H1 (cell line): ENCODE measurements around the gene CNOT2. TPM values are rescaled to one million over a fixed set of nuclear protein-coding genes. Genes with fewer than 3 reads are reported as not detected.

Experiments
- CTCF ChIA-PET: fragments of 300-600 bp; sonication (Branson Sonifier 250); formaldehyde crosslinking; loops from one replicate; lab custom pipeline; 2021; ENCODE audit not compliant: partially characterized antibody; lab: Charles Lee
- POLR2A ChIA-PET: fragments of 300-600 bp; sonication (Branson Sonifier 250); formaldehyde crosslinking; loops from one replicate; lab custom pipeline; 2021; ENCODE audit warnings: inconsistent platforms; ENCODE audit not compliant: partially characterized antibody; lab: Charles Lee
- DNase-seq, 2 experiments: peaks; one replicate each; pipeline versions ENCODE4 v3.0.0 to v3.0.0-alpha.2; 2010 to 2022; ENCODE audit warnings: low spot score in 2 of 2, low read depth in 1 of 2, mixed read lengths in 1 of 2
- FAIRE-seq: peaks from 2 replicates; lab custom pipeline; 2011; peaks lifted over from hg19 to GRCh38; lab: Jason Lieb, UNC
- H2AFZ ChIP-seq: 2 replicates; pipeline ENCODE4 v1.8.1; 2012; ENCODE audit warnings: low read length, inconsistent platforms
- H2AK5ac ChIP-seq: 2 replicates; pipeline ENCODE4 v1.6.1; 2013; ENCODE audit warnings: low read depth, low read length
- H2BK120ac ChIP-seq: replicated peaks from 2 replicates; pipeline ENCODE3; 2013; ENCODE audit warnings: low read depth, low read length, inconsistent platforms
- H2BK12ac ChIP-seq: 2 replicates; pipeline ENCODE4 v1.6.1; 2013; ENCODE audit warnings: low read depth, low read length
- H2BK15ac ChIP-seq: 2 replicates; pipeline ENCODE4 v1.6.1; 2013; ENCODE audit warnings: low read length
- H2BK20ac ChIP-seq: 2 replicates; pipeline ENCODE4 v1.6.1; 2013; ENCODE audit warnings: low read length
- H2BK5ac ChIP-seq: 2 replicates; pipeline ENCODE4 v1.6.1; 2013; ENCODE audit warnings: low read depth, low read length
- H3K14ac ChIP-seq: 2 replicates; pipeline ENCODE4 v1.6.1; 2013; ENCODE audit warnings: inconsistent platforms; ENCODE audit not compliant: insufficient read length
- H3K18ac ChIP-seq: 2 replicates; pipeline ENCODE4 v1.6.1; 2013; ENCODE audit warnings: low read length; ENCODE audit errors: extremely low read depth
- H3K23ac ChIP-seq: 2 replicates; pipeline ENCODE4 v1.6.1; 2013; ENCODE audit warnings: inconsistent platforms; ENCODE audit not compliant: insufficient read length
- H3K23me2 ChIP-seq: 2 replicates; pipeline ENCODE4 v1.6.1; 2013; ENCODE audit warnings: low read depth, low read length
- H3K27ac ChIP-seq: 2 replicates; pipeline ENCODE4 v1.6.1; 2011; ENCODE audit warnings: low read depth, low read length, inconsistent platforms
- H3K27me3 ChIP-seq, 4 experiments: replicated peaks in 1 of 4; 1 replicate in 1 of 4; 2 replicates in 3 of 4; pipeline versions ENCODE4 v1.6.1 to v1.8.1; 2011 to 2013; ENCODE audit warnings: low read length in 3 of 4, mild to moderate bottlenecking in 3 of 4, inconsistent platforms in 2 of 4, mixed read lengths in 2 of 4, moderate library complexity in 1 of 4; ENCODE audit not compliant: control insufficient read depth in 3 of 4, insufficient read depth in 3 of 4; ENCODE audit errors: extremely low read depth in 1 of 4
- H3K36me3 ChIP-seq, 4 experiments: 2 replicates each; pipeline versions ENCODE4 v1.6.1 to v1.8.1; 2011 to 2013; ENCODE audit warnings: mild to moderate bottlenecking in 4 of 4, low read length in 3 of 4, moderate library complexity in 2 of 4, control low read depth in 1 of 4, inconsistent platforms in 1 of 4; ENCODE audit not compliant: insufficient read depth in 4 of 4, control insufficient read depth in 2 of 4
- H3K4ac ChIP-seq: replicated peaks from 2 replicates; pipeline ENCODE3; 2013; ENCODE audit warnings: low read length, low read depth, mixed read lengths, inconsistent platforms; ENCODE audit not compliant: insufficient read length
- H3K4me1 ChIP-seq, 4 experiments: replicated peaks in 1 of 4; 1 replicate in 1 of 4; 2 replicates in 3 of 4; pipeline versions ENCODE4 v1.6.1 to v1.8.1; 2011 to 2013; ENCODE audit warnings: low read length in 3 of 4, inconsistent platforms in 2 of 4, mixed read lengths in 1 of 4; ENCODE audit not compliant: insufficient read depth in 4 of 4, control insufficient read depth in 3 of 4
- H3K4me2 ChIP-seq, 2 experiments: 2 replicates each; pipeline versions ENCODE4 v1.6.1 to v1.8.1; 2011 to 2013; ENCODE audit warnings: low read depth in 2 of 2, low read length in 2 of 2, control low read depth in 1 of 2, inconsistent platforms in 1 of 2, mild to moderate bottlenecking in 1 of 2; ENCODE audit not compliant: insufficient read depth in 1 of 2
- H3K4me3 ChIP-seq, 4 experiments: fragments of 200-600, 300-600 bp in 1 of 4; sonication (generic), shearing (Covaris generic), sonication (Bioruptor Twin) in 1 of 4; 2 replicates each; pipeline versions ENCODE4 v1.5.1 to v1.8.1; 2011 to 2016; ENCODE audit warnings: low read length in 4 of 4, low read depth in 3 of 4, control low read depth in 2 of 4, inconsistent platforms in 2 of 4, mild to moderate bottlenecking in 2 of 4, mixed read lengths in 1 of 4, moderate library complexity in 1 of 4; ENCODE audit not compliant: insufficient read depth in 2 of 4; ENCODE audit errors: extremely low read depth in 1 of 4
- H3K56ac ChIP-seq: replicated peaks from 2 replicates; pipeline ENCODE3; 2013; ENCODE audit warnings: low read depth, mild to moderate bottlenecking, mixed read lengths, low read length, inconsistent platforms; ENCODE audit not compliant: insufficient read length
- H3K79me1 ChIP-seq: 2 replicates; pipeline ENCODE4 v1.6.1; 2013; ENCODE audit warnings: low read depth, low read length, control low read depth
- H3K79me2 ChIP-seq, 2 experiments: 2 replicates each; pipeline versions ENCODE4 v1.6.1 to v1.8.1; 2012 to 2013; ENCODE audit warnings: low read length in 2 of 2, mild to moderate bottlenecking in 2 of 2, inconsistent platforms in 1 of 2; ENCODE audit not compliant: insufficient read depth in 2 of 2, control insufficient read depth in 1 of 2
- H3K9ac ChIP-seq, 4 experiments: replicated peaks in 1 of 4; 1 replicate in 1 of 4; 2 replicates in 3 of 4; pipeline versions ENCODE4 v1.6.1 to v1.8.1; 2011 to 2013; ENCODE audit warnings: low read depth in 3 of 4, low read length in 3 of 4, control low read depth in 2 of 4, mild to moderate bottlenecking in 2 of 4, moderate library complexity in 2 of 4, inconsistent platforms in 1 of 4; ENCODE audit errors: extremely low read depth in 1 of 4
- H3K9me3 ChIP-seq, 2 experiments: 2 replicates each; pipeline versions ENCODE4 v1.6.1 to v1.8.1; 2012 to 2013; ENCODE audit warnings: mild to moderate bottlenecking in 2 of 2, moderate library complexity in 2 of 2, control low read depth in 1 of 2, inconsistent platforms in 1 of 2, low read depth in 1 of 2, low read length in 1 of 2, mixed read lengths in 1 of 2; ENCODE audit not compliant: insufficient read depth in 2 of 2
- H4K20me1 ChIP-seq, 2 experiments: replicated peaks in 1 of 2; 2 replicates each; pipeline versions ENCODE3 to v1.8.1; 2011 to 2013; ENCODE audit warnings: inconsistent platforms in 2 of 2, low read length in 2 of 2, mild to moderate bottlenecking in 1 of 2; ENCODE audit not compliant: insufficient read depth in 2 of 2, control insufficient read depth in 1 of 2
- H4K5ac ChIP-seq: 2 replicates; pipeline ENCODE4 v1.6.1; 2013; ENCODE audit warnings: low read length, low read depth, mixed read lengths, inconsistent platforms; ENCODE audit not compliant: insufficient read length
- H4K8ac ChIP-seq: 2 replicates; pipeline ENCODE4 v1.8.0; 2013; ENCODE audit warnings: mild to moderate bottlenecking, moderate library complexity, low read length, inconsistent platforms; ENCODE audit not compliant: insufficient read depth; ENCODE audit errors: extremely low read depth
- H4K91ac ChIP-seq: replicated peaks from 2 replicates; pipeline ENCODE3; 2013; ENCODE audit warnings: low read length, mixed read lengths, inconsistent platforms; ENCODE audit not compliant: insufficient read length
- EP300 ChIP-seq, 2 experiments: IDR thresholded peaks; 1 replicate in 1 of 2; 2 replicates in 1 of 2; pipeline ENCODE4 v1.6.1; 2011 to 2012; ENCODE audit warnings: low read depth in 2 of 2, low read length in 2 of 2, mild to moderate bottlenecking in 2 of 2, borderline replicate concordance in 1 of 2, inconsistent platforms in 1 of 2, moderate library complexity in 1 of 2
- SIRT6 ChIP-seq: IDR thresholded peaks from one replicate; pipeline ENCODE4 v1.7.1; 2012; ENCODE audit warnings: low read length, inconsistent platforms
- SIX5 ChIP-seq: IDR thresholded peaks from 2 replicates; pipeline ENCODE4 v1.6.1; 2011; ENCODE audit warnings: mild to moderate bottlenecking, low read depth, low read length
- WGBS, 2 experiments: shearing (Covaris generic) in 1 of 2; methylation state at CpG; one replicate each; pipeline versions ENCODE4 v1.1.6 to v1.1.7; 2013 to 2015; ENCODE audit warnings: low lambda C conversion rate in 2 of 2, mixed read lengths in 2 of 2, inconsistent platforms in 1 of 2, low coverage in 1 of 2, missing lambda C conversion rate in 1 of 2; ENCODE audit not compliant: insufficient replicate concordance in 2 of 2, insufficient coverage in 1 of 2, insufficient read length in 1 of 2; ENCODE audit errors: extremely low coverage in 1 of 2, missing lambda C conversion rate in 1 of 2; 5-methylcytosine and 5-hydroxymethylcytosine counted together
- polyA plus RNA-seq, 7 experiments: library from polyadenylated mRNA; depleted of rRNA in 3 of 7; stranded (reverse) in 5 of 7; unstranded in 2 of 7; fragments of >200 nt in 5 of 7; fragments of 200-250 nt in 2 of 7; gene quantifications; 1 replicate in 5 of 7; 2 replicates in 1 of 7; 4 replicates in 1 of 7; pipeline versions ENCODE4 v1.2.1 to v1.2.3, GENCODE V29; 2011 to 2013; ENCODE audit warnings: missing spikeins in 2 of 7, mixed read lengths in 2 of 7
- total RNA-seq: library from RNA; stranded (reverse); fragmentation: NEBNext Ultra II Directional; extraction: Animal tissue kit (Norgen Biotek cat#: 25700); gene quantifications from 2 replicates; pipeline ENCODE4 v1.2.1, GENCODE V29; 2021

CNOT2 gene
- total and polyA plus RNA-seq, 2 of the 8 experiments (the other 6 are each of a cell fraction or from before 2014, with no cell fraction given) = 61.2 to 64.8 TPM

- Histone ChIP-seq H3K4me1 (peaks cover 0 to 4% (median 0%) of the 10 kb centered on the region in 4 experiments; a peak in 1 of 7 replicates), H3K27ac (peak overlapping the region; percentile 98), H4K5ac (peak overlapping the region; percentile 85), H2BK120ac (peak overlapping the region; percentile 85), H2BK12ac (peak overlapping the region; percentile 55; the same call in 1 of the 2 replicates), H3K4ac (peak overlapping the region; percentile 75), H3K4me3 (peak overlapping the region; percentile 85 to 100 (median 90)), H2AFZ (no peak overlapping the region), H3K4me2 (peak overlapping the region; percentile 74 to 99), H4K8ac (peak overlapping the region; percentile 99), H4K20me1 (peaks cover 3 to 8% of the 10 kb centered on the region in 2 experiments), H2BK20ac (no peak overlapping the region), H3K9ac (peak overlapping the region; percentile 92 to 96 (median 94)), H3K56ac (peak overlapping the region; percentile 92), H3K27me3 (no peaks in the 10 kb centered on the region), H3K36me3 (peaks cover 0 to 16% (median 10%) of the 10 kb centered on the region in 4 experiments; a peak in 5 of 8 replicates), H3K79me1 (no peaks in the 10 kb centered on the region), H3K23me2 (peaks cover 8% of the 10 kb centered on the region), H2BK5ac (peak overlapping the region; percentile 96), H3K79me2 (peaks cover 28 to 77% of the 10 kb centered on the region in 2 experiments), H3K9me3 (no peaks in the 10 kb centered on the region), H2AK5ac (peak overlapping the region; percentile 89), H3K14ac (peak overlapping the region; percentile 43), H3K18ac (peak overlapping the region; percentile 94), H4K91ac (peak overlapping the region; percentile 91), H2BK15ac (no peak overlapping the region), H3K23ac (peak overlapping the region; percentile 99)
- DNase-seq = peak in 1 of 2 experiments; percentile 76
- 2% methylated on average over 36 of the region's 70 CpGs; no CpG with 5 or more reads in 1 of the 2 experiments for WGBS, 2 experiments
- POLR2A ChIA-PET = interaction anchor here (0.6 to 2.6 kb wide), 18 partner anchors 9 to 365 kb away, joined by 3 to 13 read pairs (median 4); no protein-coding TSS in a partner anchor
- no peak for FAIRE-seq
- CTCF ChIA-PET = interaction anchor here (1.1 kb wide), 1 partner anchor 259 kb away, joined by 3 read pairs; no protein-coding TSS in a partner anchor
- TF ChIP-seq SIX5 (no peak), SIRT6 (no peak), EP300 (IDR thresholded peaks at IDR 0.05; ENCODE audit: borderline replicate concordance in 1 of 2, low read depth in 2 of 2, low read length in 2 of 2) (no peak)
Observed at GRCh38 chr12:70243510-70244371, 508 bp downstream of the CNOT2 start.
